Muscle layer of duodenum (tissue), 2 donors: Measurements from ENCODE around the gene RAB7A.

Experiments used
- H3K27ac ChIP-seq: one replicate; pipeline ENCODE4 v1.7.0; 2013; ENCODE audit warnings: mild to moderate bottlenecking, low read length
- H3K27me3 ChIP-seq: one replicate; pipeline ENCODE4 v1.7.0; 2013; ENCODE audit warnings: low read depth, mild to moderate bottlenecking, control low read depth, low read length
- H3K36me3 ChIP-seq, 2 donors: one replicate each; pipeline ENCODE4 v1.7.0; 2013; ENCODE audit warnings: low read length in 2 of 2, control low read depth in 1 of 2, mild to moderate bottlenecking in 1 of 2; ENCODE audit not compliant: insufficient read depth in 2 of 2, control insufficient read depth in 1 of 2
- H3K4me1 ChIP-seq, 2 donors: one replicate each; pipeline ENCODE4 v1.7.0; 2013; ENCODE audit warnings: low read length in 2 of 2, mild to moderate bottlenecking in 2 of 2, control low read depth in 1 of 2, moderate library complexity in 1 of 2; ENCODE audit not compliant: insufficient read depth in 2 of 2, control insufficient read depth in 1 of 2
- H3K4me3 ChIP-seq, 2 donors: one replicate each; pipeline ENCODE4 v1.7.0; 2013; ENCODE audit warnings: low read length in 2 of 2, low read depth in 1 of 2, mild to moderate bottlenecking in 1 of 2
- H3K9me3 ChIP-seq, 2 donors: one replicate each; pipeline ENCODE4 v1.7.0; 2013; ENCODE audit warnings: low read length in 2 of 2, control low read depth in 1 of 2, mild to moderate bottlenecking in 1 of 2; ENCODE audit not compliant: control insufficient read depth in 1 of 2
- donor health status: healthy.

The RAB7A gene

DNA sequence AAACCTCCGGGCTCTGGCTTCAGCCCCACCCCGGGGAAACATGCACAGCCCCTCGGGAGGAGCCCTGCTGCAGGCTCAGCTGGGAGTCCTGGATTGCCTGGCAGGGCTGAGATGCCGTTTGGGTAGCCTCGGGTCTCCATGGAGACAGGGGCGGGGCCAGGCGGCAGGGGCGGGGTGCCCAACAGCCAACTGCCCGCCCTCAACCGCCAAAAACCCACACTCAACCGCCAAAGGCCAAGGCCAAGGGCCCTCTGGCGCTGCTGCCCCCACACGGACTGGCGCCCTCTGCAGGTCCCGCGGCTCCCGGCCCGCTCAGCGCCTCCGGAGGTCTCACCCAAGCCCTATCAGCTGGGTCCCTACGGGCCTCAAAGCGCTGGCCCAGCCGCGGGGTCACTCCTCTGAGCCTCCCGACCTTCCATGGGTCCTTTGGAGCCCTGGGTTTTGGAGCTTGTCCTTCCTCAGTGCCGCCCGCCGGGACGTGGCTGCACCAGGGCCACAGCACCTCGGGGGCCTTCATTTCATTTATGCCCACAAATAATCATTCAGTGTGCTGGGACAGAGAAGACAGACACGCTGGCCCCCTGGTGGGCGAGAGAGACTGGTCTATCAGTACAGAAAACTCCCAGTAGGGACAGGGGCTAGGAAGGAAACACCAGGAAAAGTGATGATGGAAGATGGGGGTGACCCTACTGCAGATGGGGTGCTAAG is 119.9 kb downstream of the RAB7A start:
- H3K4me3 ChIP-seq = peak overlapping the region; percentile 55 to 67
- no peaks in the 10 kb centered on the region for H3K9me3 ChIP-seq
- H3K36me3 ChIP-seq = no peaks in the 10 kb centered on the region
- H3K27ac ChIP-seq = no peak overlapping the region
- peaks cover 9 to 10% of the 10 kb centered on the region in 2 donors for H3K4me1 ChIP-seq
- H3K27me3 ChIP-seq = no peaks in the 10 kb centered on the region

DNA sequence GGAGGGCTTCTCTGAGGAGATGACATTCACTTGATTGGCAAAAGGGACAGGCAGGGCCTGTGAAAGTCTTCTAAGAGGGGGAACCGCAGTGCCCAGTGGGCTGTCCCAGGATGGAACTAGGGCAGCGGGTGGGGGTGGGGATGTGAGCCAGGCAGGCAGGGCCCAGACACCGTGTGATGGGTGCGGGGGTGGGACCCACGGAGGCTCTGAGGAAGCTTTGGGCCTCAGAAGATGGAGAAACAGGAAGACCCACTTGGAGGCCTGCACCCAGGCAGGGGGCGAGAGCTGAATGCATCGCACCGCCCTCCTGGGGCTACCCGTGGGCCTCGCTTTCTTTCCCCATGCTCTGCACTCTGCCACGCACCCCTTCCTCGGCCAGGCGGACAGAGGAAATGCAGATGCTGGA is 120.5 kb downstream of the RAB7A start:
- Histone ChIP-seq H3K9me3 (no peaks in the 10 kb centered on the region), H3K27ac (no peak overlapping the region), H3K36me3 (no peaks in the 10 kb centered on the region), H3K4me1 (peaks cover 9 to 10% of the 10 kb centered on the region in 2 donors), H3K27me3 (no peaks in the 10 kb centered on the region), H3K4me3 (peak overlapping the region in 1 of 2 donors; percentile 67)

DNA sequence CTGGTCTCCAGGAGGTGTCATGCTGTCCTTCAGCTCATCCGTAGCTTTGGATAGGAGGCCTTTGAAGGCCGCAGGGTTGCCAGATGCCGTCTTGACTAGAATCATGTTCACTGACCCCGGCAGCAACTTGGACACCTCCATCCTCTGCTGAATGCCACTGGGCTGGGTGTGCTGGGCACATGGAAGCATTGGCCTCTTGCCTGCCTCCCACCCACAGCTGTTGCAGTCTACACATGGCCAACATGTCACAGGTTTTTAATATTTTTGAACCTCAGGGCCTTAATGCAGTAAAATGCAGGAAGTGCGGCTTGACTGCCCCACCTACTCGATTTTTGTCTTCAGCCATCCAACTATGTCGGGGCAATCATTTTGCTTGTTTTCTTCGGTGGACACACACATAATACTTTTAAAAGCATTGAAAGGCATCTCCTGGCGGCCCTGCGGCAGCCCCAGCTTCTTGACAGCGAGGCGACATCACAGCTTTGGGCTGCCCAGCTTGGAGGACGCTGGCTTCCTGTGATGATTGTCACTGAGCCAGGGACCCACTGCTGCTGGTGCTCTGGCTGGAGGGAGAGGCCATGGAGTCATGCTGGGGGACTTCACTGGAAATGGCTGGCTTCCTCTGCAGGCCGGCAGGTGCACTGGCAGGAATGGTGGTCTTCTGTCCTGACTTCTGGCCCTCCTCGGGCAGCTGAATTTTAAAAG is 121.8 kb downstream of the RAB7A start:
- Histone ChIP-seq H3K27ac (no peak overlapping the region), H3K27me3 (no peaks in the 10 kb centered on the region), H3K4me1 (peaks cover 9 to 10% of the 10 kb centered on the region in 2 donors), H3K4me3 (no peak overlapping the region), H3K36me3 (no peaks in the 10 kb centered on the region), H3K9me3 (no peaks in the 10 kb centered on the region)

DNA sequence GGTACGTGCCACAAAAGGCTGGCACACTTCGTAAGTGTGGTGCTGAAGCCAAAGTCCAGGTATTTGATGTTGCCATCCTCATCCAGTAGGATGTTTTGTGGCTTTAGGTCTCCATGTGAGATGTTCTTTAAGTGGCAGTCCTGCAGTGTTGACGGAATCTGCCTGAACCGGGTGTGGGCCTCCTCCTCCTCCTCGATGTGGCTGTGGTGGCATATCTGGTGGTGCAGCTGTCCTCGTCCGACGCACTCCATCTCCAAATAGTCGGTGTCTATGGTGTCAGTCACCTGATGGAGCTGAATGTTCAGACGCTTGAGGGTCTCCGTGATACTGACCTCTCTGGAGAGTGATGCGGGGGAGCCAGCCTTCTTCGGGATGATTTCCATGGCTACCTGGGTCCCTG is 123.0 kb downstream of the RAB7A start:
- H3K27me3 ChIP-seq = no peaks in the 10 kb centered on the region
- H3K27ac ChIP-seq = no peak overlapping the region
- no peaks in the 10 kb centered on the region for H3K36me3 ChIP-seq
- H3K4me3 ChIP-seq = no peak overlapping the region
- peaks cover 9 to 10% of the 10 kb centered on the region in 2 donors for H3K4me1 ChIP-seq
- H3K9me3 ChIP-seq = no peaks in the 10 kb centered on the region

DNA sequence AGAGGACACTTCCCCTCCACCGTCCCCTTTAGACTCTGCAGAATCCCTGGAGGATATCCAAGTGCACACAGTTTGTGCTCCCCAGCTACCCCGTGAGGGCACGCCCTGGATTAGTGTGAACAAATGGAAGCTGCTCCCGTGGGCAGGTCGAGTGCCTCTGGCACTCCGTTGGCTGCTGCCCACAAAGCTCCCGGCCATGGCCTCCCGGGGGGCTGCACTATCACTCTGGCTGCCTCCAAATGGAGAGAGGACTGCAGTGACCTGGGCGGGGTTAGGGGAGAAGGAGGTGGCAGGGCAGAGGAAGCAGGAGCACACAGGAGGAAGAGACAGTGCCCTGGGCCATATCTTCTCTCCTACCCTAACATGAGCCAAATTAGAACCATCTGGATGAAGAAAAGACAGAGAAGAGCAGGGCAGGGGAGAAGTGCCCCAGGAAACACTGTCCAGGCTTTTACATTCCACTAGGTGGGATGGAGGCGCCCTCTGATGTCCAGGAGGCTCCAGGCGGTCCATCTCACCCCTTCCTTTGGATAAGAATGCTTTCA is 124.0 kb downstream of the RAB7A start:
- Histone ChIP-seq H3K4me1 (peaks cover 9 to 10% of the 10 kb centered on the region in 2 donors), H3K27me3 (no peaks in the 10 kb centered on the region), H3K27ac (no peak overlapping the region), H3K9me3 (no peaks in the 10 kb centered on the region), H3K4me3 (no peak overlapping the region), H3K36me3 (no peaks in the 10 kb centered on the region)

DNA sequence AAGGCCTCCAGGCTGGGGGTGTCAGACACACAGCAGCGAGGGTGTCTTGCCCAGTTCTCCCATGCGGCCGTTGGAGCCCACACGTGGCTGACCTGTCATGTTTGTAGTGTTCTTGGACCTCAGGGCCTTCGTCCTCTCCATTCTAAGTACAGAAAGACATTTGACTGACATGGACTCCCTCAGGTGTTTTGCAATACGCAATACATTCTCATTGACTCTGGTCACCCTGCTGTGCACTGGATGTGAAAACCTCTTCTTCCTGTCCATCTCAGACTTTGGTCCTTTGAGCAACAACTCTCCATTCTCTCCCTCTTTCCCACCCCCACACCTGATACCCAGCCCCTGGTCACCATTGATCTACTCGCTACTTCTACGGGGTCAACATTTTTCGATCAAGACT is 124.6 kb downstream of the RAB7A start:
- no peaks in the 10 kb centered on the region for H3K9me3 ChIP-seq
- H3K27ac ChIP-seq = no peak overlapping the region
- H3K4me1 ChIP-seq = peaks cover 4 to 6% of the 10 kb centered on the region in 2 donors
- no peaks in the 10 kb centered on the region for H3K27me3 ChIP-seq
- no peaks in the 10 kb centered on the region for H3K36me3 ChIP-seq
- no peak overlapping the region for H3K4me3 ChIP-seq

DNA sequence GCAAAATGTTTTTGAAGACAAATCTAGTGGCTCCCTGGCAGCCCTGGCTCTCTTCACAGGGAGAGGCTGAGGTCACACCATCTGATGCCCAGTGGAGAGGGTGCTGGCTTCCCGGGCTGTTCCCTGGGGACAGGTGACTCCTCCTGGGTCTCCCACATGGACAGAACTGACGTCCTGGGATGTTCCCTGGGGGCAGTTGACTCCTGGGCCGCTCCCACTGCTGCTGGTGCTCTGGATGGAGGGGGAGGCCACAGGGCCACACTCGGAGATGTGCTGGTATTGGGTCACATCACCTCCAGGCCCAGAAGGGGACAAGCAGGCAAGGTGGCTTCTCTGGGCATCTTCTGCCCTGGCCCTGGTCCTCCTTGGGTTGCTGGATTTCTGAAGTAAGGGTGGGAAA is 125.6 kb downstream of the RAB7A start:
- H3K27me3 ChIP-seq = no peaks in the 10 kb centered on the region
- no peaks in the 10 kb centered on the region for H3K36me3 ChIP-seq
- H3K27ac ChIP-seq = no peak overlapping the region
- no peaks in the 10 kb centered on the region for H3K9me3 ChIP-seq
- no peak overlapping the region for H3K4me3 ChIP-seq
- no peaks in the 10 kb centered on the region for H3K4me1 ChIP-seq

DNA sequence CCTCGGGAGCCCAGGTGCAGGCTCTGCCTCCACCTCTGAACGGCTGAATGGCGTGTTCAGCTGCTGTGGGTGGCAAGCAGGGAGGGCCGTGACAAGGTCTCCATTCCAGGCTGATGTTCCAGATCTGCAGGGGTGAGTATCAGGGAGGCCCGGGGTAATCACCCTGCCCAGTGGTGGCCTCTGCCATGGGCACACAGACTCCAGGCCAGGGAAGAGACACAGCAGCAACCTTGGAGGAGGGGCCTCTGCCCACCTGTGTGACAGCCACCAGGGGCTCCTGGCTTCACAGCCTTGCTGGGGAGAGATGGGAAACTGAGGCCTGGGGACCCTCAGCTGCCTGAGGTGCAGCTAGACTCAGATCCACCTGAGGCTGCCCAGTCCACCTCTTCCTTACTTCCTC is 127.8 kb downstream of the RAB7A start:
- H3K27ac ChIP-seq = no peak overlapping the region
- no peak overlapping the region for H3K4me3 ChIP-seq
- no peaks in the 10 kb centered on the region for H3K36me3 ChIP-seq

DNA sequence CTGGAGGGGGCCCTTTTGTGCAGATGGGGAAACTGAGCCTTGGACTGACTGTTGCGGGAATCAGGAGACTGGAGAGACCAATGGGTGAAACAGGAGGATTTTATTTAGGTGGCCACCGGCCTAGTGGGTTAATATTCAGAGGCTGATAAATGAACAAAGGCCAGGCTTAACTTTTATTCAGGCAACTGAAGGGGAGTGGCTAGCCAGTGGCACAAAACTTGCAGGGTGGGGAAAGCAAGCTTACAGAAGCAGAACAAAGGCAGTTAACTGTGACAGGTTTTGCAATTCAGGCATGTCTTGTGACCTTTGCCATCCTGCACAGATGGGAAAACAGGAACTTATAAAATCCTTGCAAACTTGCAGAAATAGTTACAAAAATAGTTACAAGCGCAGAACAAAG is 128.5 kb downstream of the RAB7A start:
- no peak overlapping the region for H3K27ac ChIP-seq
- no peak overlapping the region for H3K4me3 ChIP-seq
- H3K27me3 ChIP-seq = no peaks in the 10 kb centered on the region
- H3K9me3 ChIP-seq = peaks cover 8 to 9% of the 10 kb centered on the region in 2 donors
- no peaks in the 10 kb centered on the region for H3K36me3 ChIP-seq
- no peaks in the 10 kb centered on the region for H3K4me1 ChIP-seq

More for the DNA sequence above, 127.8 kb downstream of the RAB7A start:
- no peaks in the 10 kb centered on the region for H3K4me1 ChIP-seq
- peaks cover 1 to 3% of the 10 kb centered on the region in 2 donors for H3K9me3 ChIP-seq
- H3K27me3 ChIP-seq = no peaks in the 10 kb centered on the region

DNA sequence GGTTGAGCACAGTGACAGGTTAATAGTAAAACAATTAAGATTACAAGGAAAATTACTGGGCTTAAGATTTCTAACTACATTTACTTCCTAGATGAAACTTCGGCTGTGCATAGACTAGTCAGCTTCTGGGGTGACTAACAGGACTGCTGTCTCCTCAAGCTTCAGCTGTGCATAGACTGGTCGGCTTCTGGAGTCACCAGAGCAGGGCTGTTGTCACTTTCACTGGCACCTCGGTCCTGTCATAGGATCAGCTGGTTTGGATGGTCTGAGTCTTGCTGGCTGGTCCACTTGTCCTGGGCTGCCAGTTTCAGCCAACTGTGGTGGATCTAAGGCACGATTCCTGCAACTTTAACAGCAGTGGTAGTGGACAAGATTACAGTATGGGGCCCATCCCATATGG is 129.6 kb downstream of the RAB7A start:
- Histone ChIP-seq H3K27me3 (no peaks in the 10 kb centered on the region), H3K27ac (no peak overlapping the region), H3K4me1 (no peaks in the 10 kb centered on the region), H3K9me3 (peaks cover 14 to 20% of the 10 kb centered on the region in 2 donors), H3K4me3 (no peak overlapping the region), H3K36me3 (no peaks in the 10 kb centered on the region)

DNA sequence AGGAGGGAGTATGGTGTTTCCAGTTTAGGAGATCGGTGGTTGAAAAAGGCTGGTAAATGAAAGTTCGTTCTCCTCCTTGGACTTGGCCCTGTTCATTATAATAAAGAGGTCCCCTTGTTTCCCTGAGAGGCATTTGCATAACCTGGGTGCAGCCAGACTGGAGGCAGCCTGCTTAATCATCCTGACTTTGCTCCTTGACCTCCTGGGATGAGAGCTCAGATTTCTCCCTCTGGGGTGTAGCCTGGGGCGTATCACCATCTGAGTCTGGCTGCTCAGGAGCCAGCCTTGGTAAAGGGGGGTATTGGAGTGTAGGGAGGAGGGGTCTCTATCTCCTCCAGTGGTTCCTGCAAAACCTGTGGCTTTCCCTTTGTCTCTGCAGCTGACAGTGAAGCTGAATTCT is 132.2 kb downstream of the RAB7A start:
- Histone ChIP-seq H3K4me1 (no peaks in the 10 kb centered on the region), H3K27ac (no peak overlapping the region), H3K9me3 (peaks cover 17 to 20% of the 10 kb centered on the region in 2 donors), H3K36me3 (peaks cover 0 to 3% of the 10 kb centered on the region in 2 donors), H3K27me3 (no peaks in the 10 kb centered on the region), H3K4me3 (peak overlapping the region in 1 of 2 donors; percentile 14)
